ENCODE data around the gene PKDCC. TPM values are rescaled to one million over a fixed set of nuclear protein-coding genes. Genes with fewer than 3 reads are reported as not detected.

The PKDCC gene, protein sequence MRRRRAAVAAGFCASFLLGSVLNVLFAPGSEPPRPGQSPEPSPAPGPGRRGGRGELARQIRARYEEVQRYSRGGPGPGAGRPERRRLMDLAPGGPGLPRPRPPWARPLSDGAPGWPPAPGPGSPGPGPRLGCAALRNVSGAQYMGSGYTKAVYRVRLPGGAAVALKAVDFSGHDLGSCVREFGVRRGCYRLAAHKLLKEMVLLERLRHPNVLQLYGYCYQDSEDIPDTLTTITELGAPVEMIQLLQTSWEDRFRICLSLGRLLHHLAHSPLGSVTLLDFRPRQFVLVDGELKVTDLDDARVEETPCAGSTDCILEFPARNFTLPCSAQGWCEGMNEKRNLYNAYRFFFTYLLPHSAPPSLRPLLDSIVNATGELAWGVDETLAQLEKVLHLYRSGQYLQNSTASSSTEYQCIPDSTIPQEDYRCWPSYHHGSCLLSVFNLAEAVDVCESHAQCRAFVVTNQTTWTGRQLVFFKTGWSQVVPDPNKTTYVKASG
- total RNA-seq (2021; ENCODE audit: unreplicated experiment) (14.8 TPM), Bru-seq, nascent RNA (percentile 53 among the genes with signal in this experiment), BruChase-seq, experiment 1, labeled RNA remaining after a 2-hour chase (percentile 51 among the genes with signal in this experiment), BruChase-seq, experiment 2, labeled RNA remaining after a 6-hour chase (percentile 46 among the genes with signal in this experiment)
- 18.7 TPM for polyA plus RNA-seq (2012; ENCODE audit: insufficient read length)
- long read RNA-seq, transcript PKDCC-201 (7 exons, 2,502 nt) = major isoform, 12 of 22 reads
- long read RNA-seq, partial matches to known transcripts = 2 of 22 reads
- long read RNA-seq, other reads (novel, unspliced or antisense) = 8 of 22 reads

DNA sequence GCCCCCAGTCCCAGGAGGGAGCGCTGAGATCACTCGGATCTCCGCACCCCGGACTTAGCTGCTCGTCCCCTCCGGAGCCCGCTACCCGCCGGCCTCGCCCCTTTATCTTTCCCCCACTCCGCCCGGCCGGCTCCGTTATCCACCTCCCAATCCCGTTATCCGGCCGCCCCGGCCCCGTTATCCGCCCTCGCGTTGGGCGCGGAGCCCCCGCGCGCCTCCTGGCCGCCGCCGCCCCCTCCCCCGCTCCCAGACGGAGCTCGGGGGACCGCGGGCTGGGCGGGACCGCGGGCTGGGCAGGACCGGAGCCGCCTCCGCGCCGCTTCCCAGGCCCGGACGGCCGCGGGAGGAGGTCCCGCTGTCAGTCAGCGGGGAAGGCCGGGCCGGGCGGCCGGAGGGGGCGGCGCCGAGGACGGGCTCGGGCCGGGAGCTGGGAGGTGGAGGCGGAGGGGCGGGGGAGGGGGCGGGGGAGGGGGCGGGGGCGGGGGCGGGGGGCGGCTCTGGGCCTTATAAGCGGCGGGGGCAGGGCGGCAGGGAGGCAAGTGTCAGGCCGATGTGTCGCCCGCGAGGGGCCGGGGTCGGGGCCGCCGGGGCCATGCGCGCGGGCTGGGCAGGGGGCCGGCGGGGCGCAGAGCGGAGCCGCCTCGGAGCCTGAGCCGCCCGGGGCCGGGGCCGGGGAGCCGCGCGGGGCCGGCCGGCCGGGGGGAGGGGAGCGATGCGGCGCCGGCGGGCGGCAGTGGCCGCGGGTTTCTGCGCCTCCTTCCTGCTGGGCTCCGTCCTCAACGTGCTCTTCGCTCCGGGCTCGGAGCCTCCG, at the start of gene PKDCC:
Gene PKDCC, plus strand, starts transcription at position 534 of the 811 bp plus-strand sequence. Its CDS starts 179 bp downstream, at position 713.
- Histone ChIP-seq H3K4me3 (ENCODE audit: low read depth in 2 of 2, low read length in 2 of 2) (peak within 1 kb of the TSS; percentile 62 to 64), H3K27ac (ENCODE audit: low read length) (peak within 1 kb of the TSS; percentile 51), H3K27me3 (ENCODE audit: control insufficient read depth, insufficient read depth, low read length) (no peaks in the 10 kb centered on the region), H3K9me3 (ENCODE audit: control insufficient read depth, insufficient read depth, low read depth, low read length) (no peaks in the 10 kb centered on the region), H3K4me1 (ENCODE audit: control insufficient read depth, insufficient read depth, low read length) (peaks cover 36% of the 10 kb centered on the region), H3K36me3 (ENCODE audit: control insufficient read depth, insufficient read depth, low read length) (no peaks in the 10 kb centered on the region)
- intact Hi-C loops (cut with micrococcal nuclease; ENCODE audit: unreplicated experiment) = no loop called here
- POLR2A ChIA-PET = no interaction called here
- CTCF ChIA-PET = no interaction called here
- in situ Hi-C loops (cut with HindIII; ENCODE audit: low pct_unique_long_range_greater_than_20kb, low sequenced_read_pairs) = no loop called here
- BruUV-seq (replicated peaks) = no TSS peak
- no peak for DNase-seq (ENCODE audit: low read depth, low spot score)
- TF ChIP-seq TCF7L2 (IDR thresholded peaks at IDR 0.05; ENCODE audit: low read depth, low read length) (no peak), POLR2AphosphoS5 (IDR thresholded peaks at IDR 0.05; ENCODE audit: low read depth, low read length) (no peak)
- TF ChIP-seq, protein P1, sequence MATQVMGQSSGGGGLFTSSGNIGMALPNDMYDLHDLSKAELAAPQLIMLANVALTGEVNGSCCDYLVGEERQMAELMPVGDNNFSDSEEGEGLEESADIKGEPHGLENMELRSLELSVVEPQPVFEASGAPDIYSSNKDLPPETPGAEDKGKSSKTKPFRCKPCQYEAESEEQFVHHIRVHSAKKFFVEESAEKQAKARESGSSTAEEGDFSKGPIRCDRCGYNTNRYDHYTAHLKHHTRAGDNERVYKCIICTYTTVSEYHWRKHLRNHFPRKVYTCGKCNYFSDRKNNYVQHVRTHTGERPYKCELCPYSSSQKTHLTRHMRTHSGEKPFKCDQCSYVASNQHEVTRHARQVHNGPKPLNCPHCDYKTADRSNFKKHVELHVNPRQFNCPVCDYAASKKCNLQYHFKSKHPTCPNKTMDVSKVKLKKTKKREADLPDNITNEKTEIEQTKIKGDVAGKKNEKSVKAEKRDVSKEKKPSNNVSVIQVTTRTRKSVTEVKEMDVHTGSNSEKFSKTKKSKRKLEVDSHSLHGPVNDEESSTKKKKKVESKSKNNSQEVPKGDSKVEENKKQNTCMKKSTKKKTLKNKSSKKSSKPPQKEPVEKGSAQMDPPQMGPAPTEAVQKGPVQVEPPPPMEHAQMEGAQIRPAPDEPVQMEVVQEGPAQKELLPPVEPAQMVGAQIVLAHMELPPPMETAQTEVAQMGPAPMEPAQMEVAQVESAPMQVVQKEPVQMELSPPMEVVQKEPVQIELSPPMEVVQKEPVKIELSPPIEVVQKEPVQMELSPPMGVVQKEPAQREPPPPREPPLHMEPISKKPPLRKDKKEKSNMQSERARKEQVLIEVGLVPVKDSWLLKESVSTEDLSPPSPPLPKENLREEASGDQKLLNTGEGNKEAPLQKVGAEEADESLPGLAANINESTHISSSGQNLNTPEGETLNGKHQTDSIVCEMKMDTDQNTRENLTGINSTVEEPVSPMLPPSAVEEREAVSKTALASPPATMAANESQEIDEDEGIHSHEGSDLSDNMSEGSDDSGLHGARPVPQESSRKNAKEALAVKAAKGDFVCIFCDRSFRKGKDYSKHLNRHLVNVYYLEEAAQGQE (IDR thresholded peaks at IDR 0.05; ENCODE audit: insufficient read depth in 1 of 2, low read depth in 2 of 2, low read length in 1 of 2) = no peak
- TF ChIP-seq, protein P2, sequence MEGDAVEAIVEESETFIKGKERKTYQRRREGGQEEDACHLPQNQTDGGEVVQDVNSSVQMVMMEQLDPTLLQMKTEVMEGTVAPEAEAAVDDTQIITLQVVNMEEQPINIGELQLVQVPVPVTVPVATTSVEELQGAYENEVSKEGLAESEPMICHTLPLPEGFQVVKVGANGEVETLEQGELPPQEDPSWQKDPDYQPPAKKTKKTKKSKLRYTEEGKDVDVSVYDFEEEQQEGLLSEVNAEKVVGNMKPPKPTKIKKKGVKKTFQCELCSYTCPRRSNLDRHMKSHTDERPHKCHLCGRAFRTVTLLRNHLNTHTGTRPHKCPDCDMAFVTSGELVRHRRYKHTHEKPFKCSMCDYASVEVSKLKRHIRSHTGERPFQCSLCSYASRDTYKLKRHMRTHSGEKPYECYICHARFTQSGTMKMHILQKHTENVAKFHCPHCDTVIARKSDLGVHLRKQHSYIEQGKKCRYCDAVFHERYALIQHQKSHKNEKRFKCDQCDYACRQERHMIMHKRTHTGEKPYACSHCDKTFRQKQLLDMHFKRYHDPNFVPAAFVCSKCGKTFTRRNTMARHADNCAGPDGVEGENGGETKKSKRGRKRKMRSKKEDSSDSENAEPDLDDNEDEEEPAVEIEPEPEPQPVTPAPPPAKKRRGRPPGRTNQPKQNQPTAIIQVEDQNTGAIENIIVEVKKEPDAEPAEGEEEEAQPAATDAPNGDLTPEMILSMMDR (IDR thresholded peaks at IDR 0.05) = no peak
- ATAC-seq = peak; percentile 87

DNA sequence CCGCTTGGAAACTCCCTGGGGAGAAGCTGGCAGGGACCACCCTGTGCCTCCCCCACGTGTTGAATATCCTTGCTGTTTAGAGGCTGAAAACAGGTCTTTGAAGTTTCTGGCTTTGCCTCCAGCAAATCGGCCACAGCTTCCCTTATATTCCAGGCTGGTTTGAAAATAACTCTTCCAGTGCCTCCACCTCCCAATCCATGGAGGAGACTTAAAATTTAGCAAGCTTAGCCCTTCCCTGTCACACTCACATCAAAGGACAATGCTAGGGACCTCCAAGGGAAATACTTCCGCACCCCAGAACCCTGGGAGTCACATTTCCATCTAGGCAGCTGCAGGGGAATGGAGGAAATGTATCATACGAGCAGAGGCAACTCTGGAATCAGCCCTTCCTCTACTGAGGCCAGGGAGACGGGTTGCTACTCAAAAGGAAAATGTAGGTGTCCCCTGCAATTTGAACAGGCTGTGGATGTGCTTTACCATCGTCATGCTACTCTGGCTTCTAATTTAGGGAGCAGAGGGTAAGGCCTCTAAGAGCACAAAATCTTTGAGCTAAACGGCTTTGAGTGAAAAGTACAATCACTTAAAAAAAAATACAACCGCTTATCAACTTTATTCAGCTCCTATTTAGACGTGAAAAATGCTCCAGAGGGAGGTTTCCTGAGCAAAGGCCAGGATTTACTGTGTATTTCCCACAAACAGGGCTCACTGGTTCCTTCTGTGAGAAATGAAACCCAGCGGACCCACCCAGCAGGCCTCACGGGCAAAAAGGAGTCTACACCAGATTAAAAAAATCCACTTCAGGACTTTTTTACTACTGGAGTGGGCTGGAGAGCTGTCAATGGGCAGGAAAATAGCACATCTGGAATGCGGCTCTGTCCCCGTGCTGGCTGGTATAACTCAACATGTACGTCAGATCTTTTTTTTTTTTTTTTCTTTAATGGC, 49.4 kb upstream of the PKDCC start:
- BruUV-seq (replicated peaks) = no TSS peak
- intact Hi-C loops (cut with micrococcal nuclease; ENCODE audit: unreplicated experiment) = no loop called here
- Histone ChIP-seq H3K27ac (ENCODE audit: low read length) (no peak overlapping the region), H3K9me3 (ENCODE audit: control insufficient read depth, insufficient read depth, low read depth, low read length) (no peaks in the 10 kb centered on the region), H3K4me1 (ENCODE audit: control insufficient read depth, insufficient read depth, low read length) (no peaks in the 10 kb centered on the region), H3K4me3 (ENCODE audit: low read depth in 2 of 2, low read length in 2 of 2) (no peak overlapping the region), H3K36me3 (ENCODE audit: control insufficient read depth, insufficient read depth, low read length) (no peaks in the 10 kb centered on the region), H3K27me3 (ENCODE audit: control insufficient read depth, insufficient read depth, low read length) (no peaks in the 10 kb centered on the region)
- in situ Hi-C loops (cut with HindIII; ENCODE audit: low pct_unique_long_range_greater_than_20kb, low sequenced_read_pairs) = no loop called here
- TF ChIP-seq POLR2AphosphoS5 (IDR thresholded peaks at IDR 0.05; ENCODE audit: low read depth, low read length) (no peak), SIN3A (IDR thresholded peaks at IDR 0.05; ENCODE audit: borderline replicate concordance, insufficient read depth, low read depth, low read length) (no peak), TCF7L2 (IDR thresholded peaks at IDR 0.05; ENCODE audit: low read depth, low read length) (no peak)
- TF ChIP-seq, protein P2 (IDR thresholded peaks at IDR 0.05) = no peak
- TF ChIP-seq, protein P1 (IDR thresholded peaks at IDR 0.05; ENCODE audit: insufficient read depth in 1 of 2, low read depth in 2 of 2, low read length in 1 of 2) = no peak
- CTCF ChIA-PET = no interaction called here
- no peak; the same call in 1 of the 2 replicates for ATAC-seq
- DNase-seq (ENCODE audit: low read depth, low spot score) = no peak
- POLR2A ChIA-PET = no interaction called here

Measured in Panc1 (cell line).